Thoracic aorta (tissue), 2 donors: ENCODE measurements around the gene SRGAP1. TPM values are rescaled to one million over a fixed set of nuclear protein-coding genes. Genes with fewer than 3 reads are reported as not detected.

ENCODE experiments used
- ATAC-seq: fragments of 150-250 bp; one replicate; pipeline ENCODE4 v1.8.0; 2017; ENCODE audit warnings: low read depth; ENCODE audit not compliant: insufficient number of reproducible peaks, low FRiP score
- DNase-seq: peaks from one replicate; pipeline ENCODE4 v3.0.0-alpha.2; 2020; ENCODE audit warnings: low spot score
- H3K27ac ChIP-seq, 2 donors: fragments of 200-600 bp; sonication (generic); 1 replicate in 1 of 2; 2 replicates in 1 of 2; pipeline ENCODE4 v1.5.1; 2016; ENCODE audit warnings: mild to moderate bottlenecking in 2 of 2, moderate library complexity in 2 of 2
- H3K27me3 ChIP-seq: fragments of 200-600 bp; sonication (generic); replicated peaks from 2 replicates; pipeline ENCODE4 v1.6.0; 2016; ENCODE audit warnings: mild to moderate bottlenecking; ENCODE audit not compliant: insufficient read depth
- H3K36me3 ChIP-seq: fragments of 200-600 bp; sonication (generic); one replicate; pipeline ENCODE4 v1.5.1; 2016
- H3K4me1 ChIP-seq, 2 donors: fragments of 200-600 bp; sonication (generic); 1 replicate in 1 of 2; 2 replicates in 1 of 2; pipeline versions ENCODE4 v1.5.1 to v1.6.0; 2016; ENCODE audit warnings: low read depth in 2 of 2, mild to moderate bottlenecking in 1 of 2; ENCODE audit not compliant: control insufficient read depth in 1 of 2
- H3K4me3 ChIP-seq: fragments of 200-600 bp; sonication (generic); 2 replicates; pipeline ENCODE4 v1.5.1; 2016; ENCODE audit warnings: mild to moderate bottlenecking
- H3K9me3 ChIP-seq: fragments of 200-600 bp; sonication (generic); 2 replicates; pipeline ENCODE4 v1.5.1; 2016
- total RNA-seq, 2 donors: library from RNA; depleted of rRNA; stranded (reverse); fragments of >200 nt; gene quantifications; one replicate each; pipeline versions ENCODE4 v1.1.0 to v1.2.3, GENCODE V29; 2016
- TF ChIP-seq, protein P1 (sequence below): fragments of 200-600 bp; sonication (generic); IDR thresholded peaks from one replicate; pipeline ENCODE4 v1.5.1; 2019; ENCODE audit warnings: antibody characterized with exemption

The SRGAP1 gene
- total RNA-seq, 2 donors from 2014 or later = 7.9 to 24.1 TPM

DNA sequence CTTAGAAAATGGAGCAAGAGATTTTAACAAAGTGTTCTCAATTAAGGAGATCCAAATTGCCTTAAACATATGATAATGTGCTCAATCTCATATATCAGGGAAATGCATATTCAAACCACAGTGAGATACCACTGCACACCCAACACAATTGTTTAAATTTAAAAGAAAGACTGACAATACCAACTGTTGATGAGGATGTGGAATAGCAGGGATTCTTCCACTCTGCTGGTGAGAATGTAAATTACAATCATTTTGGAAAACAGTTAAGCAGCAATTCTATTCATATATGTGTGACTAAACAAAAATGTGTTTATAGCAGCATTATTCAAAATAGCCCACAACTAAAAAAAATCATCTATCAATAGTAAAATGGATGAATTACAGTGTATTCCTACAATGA, 233.4 kb downstream of the SRGAP1 start:
- H3K9me3 ChIP-seq = no peaks in the 10 kb centered on the region
- TF ChIP-seq, protein P1, sequence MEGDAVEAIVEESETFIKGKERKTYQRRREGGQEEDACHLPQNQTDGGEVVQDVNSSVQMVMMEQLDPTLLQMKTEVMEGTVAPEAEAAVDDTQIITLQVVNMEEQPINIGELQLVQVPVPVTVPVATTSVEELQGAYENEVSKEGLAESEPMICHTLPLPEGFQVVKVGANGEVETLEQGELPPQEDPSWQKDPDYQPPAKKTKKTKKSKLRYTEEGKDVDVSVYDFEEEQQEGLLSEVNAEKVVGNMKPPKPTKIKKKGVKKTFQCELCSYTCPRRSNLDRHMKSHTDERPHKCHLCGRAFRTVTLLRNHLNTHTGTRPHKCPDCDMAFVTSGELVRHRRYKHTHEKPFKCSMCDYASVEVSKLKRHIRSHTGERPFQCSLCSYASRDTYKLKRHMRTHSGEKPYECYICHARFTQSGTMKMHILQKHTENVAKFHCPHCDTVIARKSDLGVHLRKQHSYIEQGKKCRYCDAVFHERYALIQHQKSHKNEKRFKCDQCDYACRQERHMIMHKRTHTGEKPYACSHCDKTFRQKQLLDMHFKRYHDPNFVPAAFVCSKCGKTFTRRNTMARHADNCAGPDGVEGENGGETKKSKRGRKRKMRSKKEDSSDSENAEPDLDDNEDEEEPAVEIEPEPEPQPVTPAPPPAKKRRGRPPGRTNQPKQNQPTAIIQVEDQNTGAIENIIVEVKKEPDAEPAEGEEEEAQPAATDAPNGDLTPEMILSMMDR = no peak

DNA sequence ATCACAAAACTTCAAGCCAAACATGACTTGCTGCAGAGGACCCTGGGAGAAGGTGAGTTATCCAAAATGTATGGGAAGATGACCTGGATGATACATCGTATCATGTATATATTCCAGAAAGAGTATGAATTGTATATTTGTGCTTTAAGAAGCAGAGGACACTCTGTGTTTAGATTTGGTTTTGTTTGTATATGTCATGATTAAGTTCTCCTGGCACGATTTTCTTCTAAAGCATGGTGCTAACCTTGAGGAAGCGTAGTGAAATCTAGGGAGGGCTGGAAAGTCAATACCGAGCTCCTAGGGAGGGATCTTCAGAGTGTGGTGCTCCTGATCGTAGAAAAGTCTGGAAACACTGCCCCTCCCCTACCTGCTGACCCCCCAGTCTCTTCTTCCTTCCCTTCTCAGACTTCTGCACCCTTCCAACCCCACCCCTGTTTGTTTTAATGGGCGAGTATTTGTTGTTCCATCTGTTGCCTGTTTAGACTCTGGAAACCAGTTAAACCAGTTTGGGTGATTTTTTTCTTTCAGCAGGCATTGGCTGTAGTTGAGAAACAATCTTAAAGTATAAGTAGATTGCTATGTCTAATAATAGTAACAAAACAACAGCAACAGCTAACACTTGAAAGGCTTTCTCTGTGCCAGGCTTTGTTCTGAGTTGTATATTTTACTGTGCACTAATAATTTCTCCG, 236.0 kb downstream of the SRGAP1 start:
- H3K4me1 ChIP-seq = peaks cover 2 to 18% of the 10 kb centered on the region in 2 donors
- DNase-seq (no peak), ATAC-seq (no peak)
- H3K27ac ChIP-seq = no peak overlapping the region
- no peaks in the 10 kb centered on the region for H3K27me3 ChIP-seq
- H3K36me3 ChIP-seq = peaks cover 5% of the 10 kb centered on the region
- no peak overlapping the region for H3K4me3 ChIP-seq
- TF ChIP-seq, protein P1 = no peak
- no peaks in the 10 kb centered on the region for H3K9me3 ChIP-seq

More for the DNA sequence above, 233.4 kb downstream of the SRGAP1 start:
- no peaks in the 10 kb centered on the region for H3K27me3 ChIP-seq
- H3K27ac ChIP-seq = no peak overlapping the region
- no peak for DNase-seq
- ATAC-seq = no peak
- no peak overlapping the region for H3K4me3 ChIP-seq
- peaks cover 5% of the 10 kb centered on the region for H3K36me3 ChIP-seq
- peaks cover 0 to 6% of the 10 kb centered on the region in 2 donors for H3K4me1 ChIP-seq

DNA sequence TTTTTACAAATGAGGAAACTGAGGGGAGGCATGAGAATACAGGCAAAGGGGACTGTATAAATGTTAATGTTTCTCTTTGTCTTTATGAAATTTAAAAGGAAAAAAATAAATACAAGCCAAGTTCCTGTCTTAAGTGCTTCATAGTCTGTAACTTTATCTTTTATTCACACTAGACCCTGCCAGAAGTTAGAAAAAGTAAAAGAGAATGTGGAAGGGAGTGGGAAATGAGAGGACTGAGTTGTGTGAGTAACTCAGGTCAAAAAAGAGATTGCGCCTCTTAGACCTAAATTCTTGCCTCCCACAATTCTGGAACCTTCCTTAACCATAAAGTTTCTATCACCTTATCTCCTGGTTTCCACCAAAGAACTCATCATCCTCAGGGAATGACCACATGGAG, 236.5 kb downstream of the SRGAP1 start:
- H3K9me3 ChIP-seq = no peaks in the 10 kb centered on the region
- peaks cover 2 to 18% of the 10 kb centered on the region in 2 donors for H3K4me1 ChIP-seq
- ATAC-seq = no peak
- H3K27me3 ChIP-seq = no peaks in the 10 kb centered on the region
- H3K36me3 ChIP-seq = peaks cover 5% of the 10 kb centered on the region
- H3K4me3 ChIP-seq = no peak overlapping the region
- no peak for DNase-seq
- H3K27ac ChIP-seq = no peak overlapping the region
- TF ChIP-seq, protein P1 = no peak

DNA sequence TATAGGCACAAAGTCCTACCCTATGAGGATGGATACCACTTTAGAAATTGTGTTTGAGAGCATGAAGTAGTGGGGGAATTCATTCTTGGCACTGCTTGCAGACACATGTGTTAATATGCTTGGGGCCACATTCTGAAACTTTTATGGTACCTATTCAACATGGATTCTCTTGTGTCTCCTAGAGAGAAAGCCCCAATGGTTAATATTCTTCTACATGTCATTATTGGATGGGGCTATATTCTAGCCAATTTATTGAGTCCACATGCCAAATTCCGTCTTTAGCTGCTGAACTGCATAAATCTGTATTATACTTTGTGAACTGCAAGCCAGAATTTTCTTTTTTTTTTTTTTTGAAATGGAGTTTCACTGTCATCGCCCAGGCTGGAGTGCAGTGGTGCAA, 237.6 kb downstream of the SRGAP1 start:
- TF ChIP-seq, protein P1 = no peak
- Histone ChIP-seq H3K4me1 (peaks cover 2 to 18% of the 10 kb centered on the region in 2 donors), H3K36me3 (peaks cover 5% of the 10 kb centered on the region), H3K4me3 (no peak overlapping the region), H3K27ac (no peak overlapping the region), H3K27me3 (no peaks in the 10 kb centered on the region), H3K9me3 (no peaks in the 10 kb centered on the region)
- ATAC-seq (no peak), DNase-seq (no peak)

DNA sequence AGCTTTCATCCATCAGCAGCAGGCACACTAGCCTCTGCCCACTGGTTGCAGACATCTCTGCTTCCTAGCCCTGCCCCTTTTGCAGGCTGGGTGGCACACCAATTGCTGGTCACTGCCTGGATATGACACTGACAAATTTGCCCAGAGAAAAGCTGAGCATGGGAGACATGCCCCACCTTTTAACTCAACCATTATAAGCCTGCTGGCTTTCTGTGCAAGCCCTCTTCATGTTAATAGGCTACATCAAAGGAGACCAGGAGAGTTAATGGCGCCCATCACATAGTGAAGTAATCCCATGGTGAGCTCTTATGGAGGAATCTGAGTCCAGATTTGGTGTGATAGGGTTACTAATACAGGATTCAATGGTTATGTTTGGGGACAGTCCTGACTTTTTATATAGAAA, 238.4 kb downstream of the SRGAP1 start:
- peaks cover 3 to 18% of the 10 kb centered on the region in 2 donors for H3K4me1 ChIP-seq
- no peak for ATAC-seq
- TF ChIP-seq, protein P1 = no peak
- no peaks in the 10 kb centered on the region for H3K27me3 ChIP-seq
- no peak overlapping the region for H3K27ac ChIP-seq
- H3K9me3 ChIP-seq = no peaks in the 10 kb centered on the region
- no peak for DNase-seq
- peaks cover 5% of the 10 kb centered on the region for H3K36me3 ChIP-seq
- H3K4me3 ChIP-seq = no peak overlapping the region
